WTC11 (cell line): ENCODE data around the gene PSMD14.
A peak's percentile ranks its signal among the peaks of the same experiment; 100 is the strongest.

ENCODE experiments used
- ATF6 ChIP-seq: sonication (generic); formaldehyde crosslinking; IDR thresholded peaks from 2 replicates; pipeline ENCODE4 v1.8.1; 2023; ENCODE audit warnings: mild to moderate bottlenecking, missing genetic modification reagents
- CREB1 ChIP-seq: sonication (generic); formaldehyde crosslinking; IDR thresholded peaks from 2 replicates; pipeline ENCODE4 v1.8.0; 2023; ENCODE audit warnings: mild to moderate bottlenecking, missing genetic modification reagents
- CTCF ChIP-seq: fragments of 200-600 bp; IDR thresholded peaks from 2 replicates; pipeline ENCODE4 v1.8.0; 2022; ENCODE audit warnings: antibody characterized with exemption
- E2F5 ChIP-seq: sonication (generic); formaldehyde crosslinking; IDR thresholded peaks from 2 replicates; pipeline ENCODE4 v1.8.1; 2022; ENCODE audit warnings: mild to moderate bottlenecking, moderate library complexity, missing genetic modification reagents
- ERG ChIP-seq: fragments of 250-450 bp; sonication (Bioruptor Pico); IDR thresholded peaks from 2 replicates; pipeline ENCODE4 v1.8.0; 2021; ENCODE audit warnings: mild to moderate bottlenecking
- FOXJ3 ChIP-seq: sonication (generic); formaldehyde crosslinking; IDR thresholded peaks from 2 replicates; pipeline ENCODE4 v1.9.0; 2021; ENCODE audit warnings: missing genetic modification reagents, mild to moderate bottlenecking, borderline replicate concordance
- IRF1 ChIP-seq: sonication (generic); formaldehyde crosslinking; IDR thresholded peaks from 2 replicates; pipeline ENCODE4 v1.8.0; 2023; ENCODE audit warnings: missing genetic modification reagents
- IRF2 ChIP-seq: sonication (generic); formaldehyde crosslinking; IDR thresholded peaks from 2 replicates; pipeline ENCODE4 v1.8.0; 2022; ENCODE audit warnings: low read depth, missing genetic modification reagents, borderline replicate concordance
- JUN ChIP-seq: sonication (generic); formaldehyde crosslinking; IDR thresholded peaks from 2 replicates; pipeline ENCODE4 v1.8.0; 2023; ENCODE audit warnings: mild to moderate bottlenecking, missing genetic modification reagents
- NFE2L1 ChIP-seq: sonication (generic); formaldehyde crosslinking; IDR thresholded peaks from 2 replicates; pipeline ENCODE4 v1.8.1; 2023; ENCODE audit warnings: missing genetic modification reagents
- TEAD4 ChIP-seq: sonication (generic); formaldehyde crosslinking; IDR thresholded peaks from 2 replicates; pipeline ENCODE4 v1.8.0; 2022; ENCODE audit warnings: mild to moderate bottlenecking, missing genetic modification reagents
- ZBTB21 ChIP-seq: sonication (generic); formaldehyde crosslinking; IDR thresholded peaks from 2 replicates; pipeline ENCODE4 v1.8.1; 2023; ENCODE audit warnings: mild to moderate bottlenecking, missing genetic modification reagents, borderline replicate concordance
- ZNF263 ChIP-seq: sonication (generic); formaldehyde crosslinking; IDR thresholded peaks from 2 replicates; pipeline ENCODE4 v1.8.1; 2022; ENCODE audit warnings: low read depth, mild to moderate bottlenecking, moderate library complexity, missing genetic modification reagents
- ZNF423 ChIP-seq: fragments of 250-450 bp; sonication (Bioruptor Pico); IDR thresholded peaks from 2 replicates; pipeline ENCODE4 v2.1.2; 2022; ENCODE audit warnings: mild to moderate bottlenecking, moderate library complexity

- no peak for TF ChIP-seq CTCF
- TF ChIP-seq IRF1 (CRISPR knock-in tag) = 0 out of 2 replicates have a peak, but pooled peaks have one; percentile 79
- no peak for TF ChIP-seq CREB1 (CRISPR knock-in tag)
- no peak for TF ChIP-seq JUN (CRISPR knock-in tag)
- TF ChIP-seq ZNF423 (CRISPR knock-in tag) = no peak
- TF ChIP-seq ATF6 (CRISPR knock-in tag) = no peak
- no peak for TF ChIP-seq FOXJ3 (CRISPR knock-in tag)
- 0 out of 2 replicates have a peak, but pooled peaks have one; percentile 9 for TF ChIP-seq TEAD4 (CRISPR knock-in tag)
- peak; percentile 57; the same call in 1 of the 2 replicates for TF ChIP-seq IRF2 (CRISPR knock-in tag)
- peak; percentile 98 for TF ChIP-seq NFE2L1 (CRISPR knock-in tag)
- no peak for TF ChIP-seq ZBTB21
- TF ChIP-seq ZNF263 (CRISPR knock-in tag) = peak; percentile 20; the same call in 1 of the 2 replicates
- TF ChIP-seq ERG (CRISPR knock-in tag) = no peak
- TF ChIP-seq E2F5 (CRISPR knock-in tag) = peak; percentile 34; the same call in 1 of the 2 replicates
Measured at GRCh38 chr2:161308178-161308955, at the start of gene PSMD14.
